ENCODE results near the gene CD82. TPM values are rescaled to one million over a fixed set of nuclear protein-coding genes. Genes with fewer than 3 reads are reported as not detected.

Gene CD82
- total and polyA plus RNA-seq, 2 donors (not counting 1 experiment from before 2014, with no cell fraction given) = 192 to 438 TPM

DNA sequence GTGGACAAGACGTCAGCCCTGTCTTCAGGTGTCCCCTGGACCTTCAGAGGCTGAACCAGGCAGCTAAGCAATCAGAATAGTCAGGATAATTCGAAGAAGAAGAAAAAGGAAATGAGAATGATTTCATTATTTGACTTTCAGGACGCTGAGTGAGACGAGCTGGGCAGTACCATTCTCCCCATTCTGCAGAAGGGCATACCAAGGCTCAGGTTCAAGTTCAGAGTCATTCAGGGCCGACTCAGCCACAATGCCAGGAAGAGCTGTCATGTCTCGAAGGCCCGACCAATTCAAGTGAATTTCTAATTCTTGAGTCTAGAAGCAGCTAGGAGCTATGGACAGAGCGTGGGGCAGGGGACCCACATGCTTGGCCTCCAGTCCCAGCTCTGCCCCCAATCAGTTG is 33.8 kb upstream of the CD82 start:
- peaks cover 0 to 22% (median 0%) of the 10 kb centered on the region in 4 experiments for H3K27me3 ChIP-seq (replicated peaks in 1 of 4; ENCODE audit: control extremely low read depth in 1 of 4, control insufficient read depth in 3 of 4, insufficient read depth in 4 of 4, low read length in 3 of 4)
- no peak overlapping the region for H3K9ac ChIP-seq (ENCODE audit: low read length)
- H3K27ac Mint-ChIP-seq = no peak overlapping the region
- no peak overlapping the region for H3K4me3 ChIP-seq (ENCODE audit: control extremely low read depth in 1 of 5, extremely low read depth in 1 of 5, insufficient read depth in 1 of 5, low read depth in 2 of 5, low read length in 4 of 5)
- H3K4me2 ChIP-seq (replicated peaks; ENCODE audit: low read depth, low read length, poor library complexity, severe bottlenecking) = no peak overlapping the region
- no peaks in the 10 kb centered on the region for H3K9me3 ChIP-seq (ENCODE audit: control extremely low read depth in 1 of 3, control insufficient read depth in 2 of 3, insufficient read depth in 1 of 3, low read length in 2 of 3)
- no peak overlapping the region for H3K27ac ChIP-seq (ENCODE audit: low read length in 2 of 2)
- H3K4me1 ChIP-seq (ENCODE audit: control insufficient read depth in 2 of 2, insufficient read depth in 2 of 2, low read length in 2 of 2) = no peaks in the 10 kb centered on the region
- H3K27me3 Mint-ChIP-seq = peaks cover 44% of the 10 kb centered on the region
- H3K79me2 ChIP-seq (ENCODE audit: control insufficient read depth, insufficient read depth, low read length) = no peaks in the 10 kb centered on the region
- POLR2A ChIA-PET = no interaction called here
- H2AFZ ChIP-seq (ENCODE audit: insufficient read depth, low read depth, low read length, poor library complexity, severe bottlenecking) = no peak overlapping the region
- intact Hi-C loops (cut with micrococcal nuclease) = no loop called here
- CTCF ChIA-PET = interaction anchor here (1.6 kb wide), 1 partner anchor 85 kb away, joined by 4 read pairs; no protein-coding TSS in a partner anchor
- no peak overlapping the region for H3K4me3 Mint-ChIP-seq
- 73% methylated on average over 8 of the region's 8 CpGs for WGBS (ENCODE audit: insufficient coverage)
- DNase-seq (no peak), ATAC-seq (ENCODE audit: low read depth) (no peak)
- peaks cover 9% of the 10 kb centered on the region for H3K4me1 Mint-ChIP-seq
- no peaks in the 10 kb centered on the region for H4K20me1 ChIP-seq (ENCODE audit: control insufficient read depth, insufficient read depth, low read length, poor library complexity, severe bottlenecking)
- H3K9me3 Mint-ChIP-seq (ENCODE audit: insufficient read depth) = no peaks in the 10 kb centered on the region
- TF ChIP-seq EZH2 (IDR thresholded peaks at IDR 0.05; ENCODE audit: borderline replicate concordance, insufficient read depth, low read depth, low read length, poor library complexity, severe bottlenecking) = no peak
- TF ChIP-seq, protein P1, sequence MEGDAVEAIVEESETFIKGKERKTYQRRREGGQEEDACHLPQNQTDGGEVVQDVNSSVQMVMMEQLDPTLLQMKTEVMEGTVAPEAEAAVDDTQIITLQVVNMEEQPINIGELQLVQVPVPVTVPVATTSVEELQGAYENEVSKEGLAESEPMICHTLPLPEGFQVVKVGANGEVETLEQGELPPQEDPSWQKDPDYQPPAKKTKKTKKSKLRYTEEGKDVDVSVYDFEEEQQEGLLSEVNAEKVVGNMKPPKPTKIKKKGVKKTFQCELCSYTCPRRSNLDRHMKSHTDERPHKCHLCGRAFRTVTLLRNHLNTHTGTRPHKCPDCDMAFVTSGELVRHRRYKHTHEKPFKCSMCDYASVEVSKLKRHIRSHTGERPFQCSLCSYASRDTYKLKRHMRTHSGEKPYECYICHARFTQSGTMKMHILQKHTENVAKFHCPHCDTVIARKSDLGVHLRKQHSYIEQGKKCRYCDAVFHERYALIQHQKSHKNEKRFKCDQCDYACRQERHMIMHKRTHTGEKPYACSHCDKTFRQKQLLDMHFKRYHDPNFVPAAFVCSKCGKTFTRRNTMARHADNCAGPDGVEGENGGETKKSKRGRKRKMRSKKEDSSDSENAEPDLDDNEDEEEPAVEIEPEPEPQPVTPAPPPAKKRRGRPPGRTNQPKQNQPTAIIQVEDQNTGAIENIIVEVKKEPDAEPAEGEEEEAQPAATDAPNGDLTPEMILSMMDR (IDR thresholded peaks at IDR 0.05) = no peak
- H3K36me3 ChIP-seq (replicated peaks in 1 of 2; ENCODE audit: control extremely low read depth in 1 of 2, control insufficient read depth in 1 of 2, extremely low read depth in 1 of 2, insufficient read depth in 2 of 2, low read length in 1 of 2) = no peaks in the 10 kb centered on the region

DNA sequence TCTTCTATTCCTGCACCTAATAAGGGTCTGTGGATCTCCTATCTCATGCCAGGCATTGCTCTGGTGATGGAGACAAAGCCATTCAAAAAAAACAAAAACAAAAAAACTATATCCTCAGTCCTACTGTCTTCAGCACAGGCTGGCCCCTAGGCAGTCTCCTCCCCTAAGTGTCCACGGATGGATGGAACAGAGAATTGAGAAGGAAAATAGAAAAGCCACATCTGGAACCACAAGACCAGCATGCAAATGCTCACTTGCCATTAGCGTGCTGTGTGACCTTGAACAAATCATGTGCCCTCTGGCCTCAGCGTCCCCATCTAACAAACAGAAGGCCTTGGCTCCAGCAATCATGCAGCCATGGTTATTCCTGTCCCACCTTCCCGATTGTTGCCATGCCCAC is 32.7 kb upstream of the CD82 start:
- peaks cover 34% of the 10 kb centered on the region for H3K27me3 Mint-ChIP-seq
- H3K9me3 ChIP-seq (ENCODE audit: control extremely low read depth in 1 of 3, control insufficient read depth in 2 of 3, insufficient read depth in 1 of 3, low read length in 2 of 3) = no peaks in the 10 kb centered on the region
- no peak overlapping the region for H3K9ac ChIP-seq (ENCODE audit: low read length)
- H3K27ac Mint-ChIP-seq = no peak overlapping the region
- no peak overlapping the region for H3K4me3 Mint-ChIP-seq
- H3K27ac ChIP-seq (ENCODE audit: low read length in 2 of 2) = no peak overlapping the region
- H3K4me1 ChIP-seq (ENCODE audit: control insufficient read depth in 2 of 2, insufficient read depth in 2 of 2, low read length in 2 of 2) = no peaks in the 10 kb centered on the region
- WGBS (ENCODE audit: insufficient coverage) = 62% methylated on average over 2 of the region's 4 CpGs
- peaks cover 0 to 20% (median 0%) of the 10 kb centered on the region in 4 experiments for H3K27me3 ChIP-seq (replicated peaks in 1 of 4; ENCODE audit: control extremely low read depth in 1 of 4, control insufficient read depth in 3 of 4, insufficient read depth in 4 of 4, low read length in 3 of 4)
- no peak overlapping the region for H3K4me3 ChIP-seq (ENCODE audit: control extremely low read depth in 1 of 5, extremely low read depth in 1 of 5, insufficient read depth in 1 of 5, low read depth in 2 of 5, low read length in 4 of 5)
- no peak overlapping the region for H3K4me2 ChIP-seq (replicated peaks; ENCODE audit: low read depth, low read length, poor library complexity, severe bottlenecking)
- ATAC-seq (ENCODE audit: low read depth) = no peak
- H3K36me3 ChIP-seq (replicated peaks in 1 of 2; ENCODE audit: control extremely low read depth in 1 of 2, control insufficient read depth in 1 of 2, extremely low read depth in 1 of 2, insufficient read depth in 2 of 2, low read length in 1 of 2) = no peaks in the 10 kb centered on the region
- H3K4me1 Mint-ChIP-seq = peaks cover 9% of the 10 kb centered on the region
- H4K20me1 ChIP-seq (ENCODE audit: control insufficient read depth, insufficient read depth, low read length, poor library complexity, severe bottlenecking) = no peaks in the 10 kb centered on the region
- no peak for DNase-seq
- H2AFZ ChIP-seq (ENCODE audit: insufficient read depth, low read depth, low read length, poor library complexity, severe bottlenecking) = no peak overlapping the region
- H3K9me3 Mint-ChIP-seq (ENCODE audit: insufficient read depth) = no peaks in the 10 kb centered on the region
- TF ChIP-seq, protein P1 (IDR thresholded peaks at IDR 0.05) = no peak
- no peak for TF ChIP-seq EZH2 (IDR thresholded peaks at IDR 0.05; ENCODE audit: borderline replicate concordance, insufficient read depth, low read depth, low read length, poor library complexity, severe bottlenecking)
- ChIA-PET POLR2A (no interaction called here), CTCF (interaction anchor here (0.6 to 1.6 kb wide), 3 partner anchors 24 to 379 kb away, joined by 3 to 4 read pairs (median 4); no protein-coding TSS in a partner anchor)
- H3K79me2 ChIP-seq (ENCODE audit: control insufficient read depth, insufficient read depth, low read length) = no peaks in the 10 kb centered on the region
- intact Hi-C loops (cut with micrococcal nuclease) = no loop called here
